ENCODE measurements around the gene PLA2G6. TPM values are rescaled to one million over a fixed set of nuclear protein-coding genes. Genes with fewer than 3 reads are reported as not detected.
A peak's percentile ranks its signal among the peaks of the same experiment; 100 is the strongest.

PLA2G6 gene
- total and polyA plus RNA-seq, 9 of the 15 experiments (the other 6 are each of a cell fraction or from before 2014, with no cell fraction given) = 0.11 to 12.2 (median 9.7) TPM

- no peak for TF ChIP-seq MGA (IDR thresholded peaks at IDR 0.05)
- no peak for TF ChIP-seq THRA (IDR thresholded peaks at IDR 0.05)
- TF ChIP-seq NR2C2 (CRISPR knock-in tag; IDR thresholded peaks at IDR 0.05) = no peak
- TF ChIP-seq NR2C2 (tag; IDR thresholded peaks at IDR 0.05) = peak; percentile 19
- no peak for TF ChIP-seq PCBP2 (IDR thresholded peaks at IDR 0.05; ENCODE audit: low read depth, low read length, poor library complexity, severe bottlenecking)
- TF ChIP-seq ZFP36 (IDR thresholded peaks at IDR 0.05; ENCODE audit: low read depth, low read length, partially characterized antibody) = peak; percentile 76
- no peak for TF ChIP-seq GATAD2B (IDR thresholded peaks at IDR 0.05; ENCODE audit: borderline replicate concordance)
- no peak for TF ChIP-seq HMGXB4 (CRISPR knock-in tag; IDR thresholded peaks at IDR 0.05)
- no peak for TF ChIP-seq POLR2A (conservative IDR thresholded peaks at IDR 0.05)
- TF ChIP-seq ZBTB7A (IDR thresholded peaks at IDR 0.05; ENCODE audit: borderline replicate concordance, control insufficient read depth, low read depth, low read length) = peak; percentile 67; the same call in 1 of the 2 replicates
- TF ChIP-seq ZNF395 (CRISPR knock-in tag; IDR thresholded peaks at IDR 0.05) = no peak
Observed at GRCh38 chr22:38163844-38164550, 17.6 kb downstream of the PLA2G6 start (continued).

All from K562 (cell line).